HUES64 (cell line): ENCODE results near the gene TRAF3IP1.
A peak's percentile ranks its signal among the peaks of the same experiment; 100 is the strongest.

Experiments
- H3K27ac ChIP-seq: 2 replicates; pipeline ENCODE4 v1.7.0; 2013; ENCODE audit warnings: low read depth, low read length, inconsistent platforms
- H3K27me3 ChIP-seq: 2 replicates; pipeline ENCODE4 v1.6.1; 2013; ENCODE audit warnings: mild to moderate bottlenecking, low read length; ENCODE audit not compliant: insufficient read depth
- H3K36me3 ChIP-seq: 2 replicates; pipeline ENCODE4 v1.6.1; 2013; ENCODE audit warnings: mild to moderate bottlenecking, low read length; ENCODE audit not compliant: insufficient read depth
- H3K4me1 ChIP-seq: 2 replicates; pipeline ENCODE4 v1.6.1; 2013; ENCODE audit warnings: mild to moderate bottlenecking, low read length, moderate library complexity; ENCODE audit not compliant: insufficient read depth
- H3K4me3 ChIP-seq: 2 replicates; pipeline ENCODE4 v1.5.1; 2013; ENCODE audit warnings: mild to moderate bottlenecking, low read length, moderate library complexity
- H3K9ac ChIP-seq: 2 replicates; pipeline ENCODE4 v1.6.1; 2013; ENCODE audit warnings: mild to moderate bottlenecking, low read depth, low read length
- H3K9me3 ChIP-seq: 2 replicates; pipeline ENCODE4 v1.6.1; 2013; ENCODE audit warnings: low read depth, low read length; ENCODE audit not compliant: insufficient read depth
- WGBS: fragments of 150-250, 120-280 bp; methylation state at CpG from one replicate; pipeline ENCODE4 v1.1.7; 2013; ENCODE audit warnings: missing lambda C conversion rate; 5-methylcytosine and 5-hydroxymethylcytosine counted together

The TRAF3IP1 gene

GRCh38 chr2:238424313-238424700 is 104.0 kb downstream of the TRAF3IP1 start:
- 90% methylated on average over 3 of the region's 3 CpGs for WGBS
- Histone ChIP-seq H3K27me3 (no peaks in the 10 kb centered on the region), H3K4me3 (no peak overlapping the region), H3K27ac (no peak overlapping the region), H3K4me1 (peaks cover 16% of the 10 kb centered on the region), H3K9ac (no peak overlapping the region), H3K9me3 (no peaks in the 10 kb centered on the region), H3K36me3 (no peaks in the 10 kb centered on the region)

GRCh38 chr2:238425505-238425978 is 105.2 kb downstream of the TRAF3IP1 start:
- WGBS, result 84% methylated on average over 16 of the region's 16 CpGs
- Histone ChIP-seq H3K36me3 (peaks cover 7% of the 10 kb centered on the region), H3K27ac (no peak overlapping the region; the same call in 1 of the 2 replicates), H3K4me1 (peaks cover 11% of the 10 kb centered on the region), H3K27me3 (no peaks in the 10 kb centered on the region), H3K4me3 (peak overlapping the region; percentile 98), H3K9ac (no peak overlapping the region; the same call in 1 of the 2 replicates), H3K9me3 (no peaks in the 10 kb centered on the region)

GRCh38 chr2:238425979-238426567 is 105.8 kb downstream of the TRAF3IP1 start:
- WGBS, result 4% methylated on average over 23 of the region's 24 CpGs
- no peaks in the 10 kb centered on the region for H3K9me3 ChIP-seq
- no peaks in the 10 kb centered on the region for H3K27me3 ChIP-seq
- H3K9ac ChIP-seq, result peak overlapping the region; percentile 77
- H3K4me1 ChIP-seq, result peaks cover 5% of the 10 kb centered on the region; the same call in 1 of the 2 replicates
- H3K4me3 ChIP-seq, result peak overlapping the region; percentile 98
- peak overlapping the region; percentile 97 for H3K27ac ChIP-seq
- peaks cover 10% of the 10 kb centered on the region for H3K36me3 ChIP-seq

- H3K27ac ChIP-seq, result peak within 1 kb of the TSS; percentile 97
These were observed 106.5 kb downstream of the TRAF3IP1 start, which contains the start of gene ASB1 for GRCh38 chr2:238426568-238427434. TSS of gene ASB1 (plus strand) at chr2:238426927. CDS start at chr2:238427071, 144 bp downstream.

GRCh38 chr2:238427435-238428162 is 107.3 kb downstream of the TRAF3IP1 start:
- peak overlapping the region; percentile 77 for H3K9ac ChIP-seq
- H3K9me3 ChIP-seq, result no peaks in the 10 kb centered on the region
- peak overlapping the region; percentile 98 for H3K4me3 ChIP-seq
- WGBS, result 8% methylated on average over 18 of the region's 20 CpGs
- H3K27me3 ChIP-seq, result no peaks in the 10 kb centered on the region
- H3K27ac ChIP-seq, result peak overlapping the region; percentile 97
- H3K4me1 ChIP-seq, result no peaks in the 10 kb centered on the region
- H3K36me3 ChIP-seq, result peaks cover 10% of the 10 kb centered on the region

More at GRCh38 chr2:238426568-238427434, 106.5 kb downstream of the TRAF3IP1 start, which contains the start of gene ASB1:
- Histone ChIP-seq H3K27me3 (no peaks in the 10 kb centered on the region), H3K4me1 (no peaks in the 10 kb centered on the region), H3K9ac (peak within 1 kb of the TSS; percentile 77), H3K36me3 (peaks cover 10% of the 10 kb centered on the region), H3K9me3 (no peaks in the 10 kb centered on the region), H3K4me3 (peak within 1 kb of the TSS; percentile 98)
- under 1% methylated on average over 104 of the region's 104 CpGs for WGBS

- 96% methylated on average over 8 of the region's 8 CpGs for WGBS
- H3K36me3 ChIP-seq, result peaks cover 15% of the 10 kb centered on the region
- H3K4me3 ChIP-seq, result no peak overlapping the region; the same call in 1 of the 2 replicates
- H3K4me1 ChIP-seq, result no peaks in the 10 kb centered on the region
- no peak overlapping the region for H3K9ac ChIP-seq
- H3K27ac ChIP-seq, result no peak overlapping the region
- no peaks in the 10 kb centered on the region for H3K9me3 ChIP-seq
- H3K27me3 ChIP-seq, result no peaks in the 10 kb centered on the region
These were observed 108.5 kb downstream of the TRAF3IP1 start for GRCh38 chr2:238428866-238429265.

GRCh38 chr2:238430781-238431180 is 110.5 kb downstream of the TRAF3IP1 start:
- Histone ChIP-seq H3K27me3 (no peaks in the 10 kb centered on the region), H3K9me3 (no peaks in the 10 kb centered on the region), H3K9ac (no peak overlapping the region), H3K4me3 (no peak overlapping the region), H3K36me3 (peaks cover 34% of the 10 kb centered on the region), H3K4me1 (no peaks in the 10 kb centered on the region), H3K27ac (no peak overlapping the region)
- WGBS, result 95% methylated on average over 6 of the region's 6 CpGs

GRCh38 chr2:238431456-238431855 is 111.1 kb downstream of the TRAF3IP1 start:
- H3K9me3 ChIP-seq, result no peaks in the 10 kb centered on the region
- H3K4me1 ChIP-seq, result no peaks in the 10 kb centered on the region
- H3K27me3 ChIP-seq, result no peaks in the 10 kb centered on the region
- no peak overlapping the region for H3K9ac ChIP-seq
- H3K4me3 ChIP-seq, result no peak overlapping the region
- peaks cover 41% of the 10 kb centered on the region for H3K36me3 ChIP-seq
- no peak overlapping the region for H3K27ac ChIP-seq
- WGBS, result 92% methylated on average over 1 of the region's 1 CpG

GRCh38 chr2:238433300-238433915 is 113.1 kb downstream of the TRAF3IP1 start:
- WGBS, result 94% methylated on average over 14 of the region's 14 CpGs
- no peak overlapping the region for H3K4me3 ChIP-seq
- no peaks in the 10 kb centered on the region for H3K27me3 ChIP-seq
- no peaks in the 10 kb centered on the region for H3K4me1 ChIP-seq
- peaks cover 56% of the 10 kb centered on the region for H3K36me3 ChIP-seq
- H3K9me3 ChIP-seq, result no peaks in the 10 kb centered on the region
- no peak overlapping the region for H3K27ac ChIP-seq
- no peak overlapping the region for H3K9ac ChIP-seq

GRCh38 chr2:238433941-238434845 is 113.9 kb downstream of the TRAF3IP1 start:
- WGBS, result 91% methylated on average over 13 of the region's 13 CpGs
- H3K4me1 ChIP-seq, result no peaks in the 10 kb centered on the region
- H3K27me3 ChIP-seq, result no peaks in the 10 kb centered on the region
- no peak overlapping the region for H3K4me3 ChIP-seq
- H3K27ac ChIP-seq, result no peak overlapping the region
- H3K36me3 ChIP-seq, result peaks cover 63% of the 10 kb centered on the region
- no peaks in the 10 kb centered on the region for H3K9me3 ChIP-seq
- H3K9ac ChIP-seq, result no peak overlapping the region
